Activated T-cell treated with anti-CD3 and anti-CD28 coated beads, Interleukin-2, amount 50 U/mL, for 48 hours (primary cell): ENCODE data around the gene CCDC57.
"Not testable (repeated sequence)": the region's sequence is repeated elsewhere in the genome, so short reads cannot be mapped to it uniquely, and the experiment has no call there.

Experiments
- DNase-seq, 2 experiments: peaks; one replicate each; pipeline ENCODE4 v3.0.0-alpha.2; 2020

CCDC57 gene, protein sequence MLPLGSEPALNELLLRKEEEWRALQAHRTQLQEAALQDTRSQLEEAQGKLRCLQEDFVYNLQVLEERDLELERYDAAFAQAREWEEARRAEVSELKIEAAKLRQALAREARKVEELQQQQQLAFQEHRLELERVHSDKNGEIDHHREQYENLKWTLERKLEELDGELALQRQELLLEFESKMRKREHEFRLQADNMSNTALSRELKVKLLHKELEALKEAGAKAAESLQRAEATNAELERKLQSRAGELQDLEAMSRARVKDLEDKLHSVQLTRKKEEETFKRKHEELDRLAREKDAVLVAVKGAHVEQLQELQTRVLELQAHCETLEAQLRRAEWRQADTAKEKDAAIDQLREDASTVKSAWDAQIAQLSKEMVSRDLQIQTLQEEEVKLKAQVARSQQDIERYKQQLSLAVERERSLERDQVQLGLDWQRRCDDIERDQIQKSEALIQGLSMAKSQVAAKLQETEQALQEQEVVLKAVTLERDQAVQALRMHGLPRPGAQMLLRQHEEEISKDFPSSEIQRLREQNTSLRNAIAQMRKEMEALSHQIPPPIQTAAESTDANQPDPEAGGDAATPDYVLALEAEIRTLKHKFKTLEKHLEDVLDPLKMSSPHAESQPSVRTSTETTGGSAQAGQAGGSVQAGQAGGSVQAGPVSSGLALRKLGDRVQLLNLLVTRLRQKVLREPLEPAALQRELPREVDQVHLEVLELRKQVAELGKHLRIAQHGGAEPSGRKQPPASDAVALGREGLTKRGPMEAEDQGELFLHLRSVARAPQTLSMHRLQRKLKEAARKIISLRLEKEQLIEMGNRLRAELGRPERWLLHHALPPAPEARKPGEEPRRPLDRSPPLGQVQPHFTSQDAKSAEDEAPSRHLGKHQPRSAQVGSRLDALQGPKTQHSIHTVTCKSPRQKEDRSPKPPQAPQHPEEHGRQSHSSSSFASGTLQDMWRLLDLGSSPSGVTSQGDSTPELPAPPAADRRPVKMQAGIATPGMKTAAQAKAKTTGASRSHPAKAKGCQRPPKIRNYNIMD

DNA sequence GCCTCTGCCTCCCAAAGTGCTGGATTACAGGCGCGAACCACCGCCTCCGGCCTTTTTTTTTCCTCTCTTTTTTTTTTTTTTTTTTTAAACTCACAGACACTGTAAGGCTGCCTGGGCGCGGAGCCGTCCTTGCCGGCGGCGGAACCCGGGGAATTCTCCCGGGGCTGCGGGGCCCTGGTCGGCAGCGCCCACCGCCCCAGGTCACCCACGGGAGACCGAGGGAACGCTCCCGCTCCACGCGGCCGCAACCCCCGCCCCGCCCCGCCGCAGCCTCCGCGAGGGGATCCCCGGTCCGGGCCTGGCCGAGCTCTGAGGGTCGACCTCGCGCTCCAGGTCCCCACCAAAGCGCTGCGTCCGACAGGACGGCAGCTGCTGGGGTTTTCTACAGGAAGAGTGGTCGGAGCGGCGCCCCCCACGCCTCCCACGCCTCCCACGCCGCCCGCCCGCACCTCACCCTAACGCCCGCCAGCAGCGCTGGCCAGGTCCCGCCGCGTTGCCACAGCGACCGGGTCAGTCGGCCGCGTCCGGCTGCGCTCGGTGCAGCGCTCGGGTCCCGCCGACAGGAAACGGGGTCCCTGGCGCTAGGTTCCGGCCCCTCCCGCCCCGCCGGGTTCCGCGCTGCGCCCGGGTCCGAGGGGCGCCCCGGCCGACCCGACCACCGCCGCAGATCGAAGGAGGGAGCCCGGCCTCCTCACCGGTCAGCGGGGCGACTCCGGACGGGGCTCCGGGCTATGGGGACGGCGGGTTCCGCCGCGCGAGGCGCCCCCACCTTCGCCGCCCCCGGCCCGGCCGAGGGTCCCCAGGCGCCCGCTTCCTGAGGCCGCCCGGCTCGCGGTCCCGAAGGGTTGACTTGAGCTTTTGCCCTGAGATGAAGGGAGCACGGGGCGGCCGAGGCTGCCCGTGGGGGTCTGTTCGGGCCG, at the start of gene CCDC57:
Gene CCDC57 (minus strand): TSS at position 512 of the 920 bp plus-strand sequence. CDS start 10,898 bp downstream, outside the sequence.
- DNase-seq: peak; percentile 82 to 87

DNA sequence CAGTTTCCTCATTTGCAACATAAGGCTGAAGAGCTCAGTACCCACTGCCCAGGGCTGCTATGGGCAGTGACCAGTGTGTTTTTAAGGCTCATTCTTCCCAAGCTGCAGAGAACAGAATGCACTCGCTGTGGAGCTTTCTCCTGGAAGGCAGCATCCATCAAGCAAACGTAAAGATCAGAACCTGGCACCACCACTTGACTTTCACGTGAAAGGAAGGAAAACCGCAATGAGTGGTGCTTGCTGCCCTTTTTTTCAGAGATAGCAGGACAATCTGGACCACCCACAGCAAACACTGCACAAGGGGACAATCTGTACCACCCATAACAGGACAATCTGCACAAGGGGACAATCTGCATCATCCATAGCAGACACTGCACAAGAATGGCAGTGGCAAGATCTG, 49.7 kb upstream of the CCDC57 start:
- no peak for DNase-seq

DNA sequence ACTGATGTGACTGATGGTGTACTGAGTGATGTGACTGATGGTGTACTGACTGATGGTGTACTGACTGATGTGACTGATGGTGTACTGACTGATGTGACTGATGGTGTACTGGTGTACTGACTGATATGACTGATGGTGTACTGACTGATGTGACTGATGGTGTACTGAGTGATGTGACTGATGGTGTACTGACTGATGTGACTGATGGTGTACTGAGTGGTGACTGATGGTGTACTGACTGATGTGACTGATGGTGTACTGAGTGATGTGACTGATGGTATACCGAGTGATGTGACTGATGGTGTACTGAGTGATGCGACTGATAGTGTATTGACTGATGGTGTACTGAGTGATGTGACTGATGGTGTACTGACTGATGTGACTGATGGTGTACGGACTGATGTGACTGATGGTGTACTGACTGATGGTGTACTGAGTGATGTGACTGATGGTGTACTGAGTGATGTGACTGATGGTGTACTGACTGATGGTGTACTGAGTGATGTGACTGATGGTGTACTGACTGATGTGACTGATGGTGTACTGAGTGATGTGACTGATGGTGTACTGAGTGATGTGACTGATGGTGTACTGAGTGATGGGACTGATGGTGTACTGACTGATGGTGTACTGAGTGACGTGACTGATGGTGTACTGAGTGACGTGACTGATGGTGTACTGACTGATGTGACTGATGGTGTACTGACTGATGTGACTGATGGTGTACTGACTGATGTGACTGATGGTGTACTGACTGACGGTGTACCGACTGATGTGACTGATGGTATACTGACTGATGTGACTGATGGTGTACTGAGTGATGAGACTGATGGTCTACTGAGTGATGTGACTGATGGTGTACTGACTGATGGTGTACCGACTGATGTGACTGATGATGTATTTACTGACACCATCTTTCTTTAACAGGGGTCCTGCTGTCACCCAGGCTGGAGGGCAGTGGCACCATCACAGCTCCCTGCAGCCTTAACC, 47.6 kb upstream of the CCDC57 start:
- not testable (repeated sequence) for DNase-seq

DNA sequence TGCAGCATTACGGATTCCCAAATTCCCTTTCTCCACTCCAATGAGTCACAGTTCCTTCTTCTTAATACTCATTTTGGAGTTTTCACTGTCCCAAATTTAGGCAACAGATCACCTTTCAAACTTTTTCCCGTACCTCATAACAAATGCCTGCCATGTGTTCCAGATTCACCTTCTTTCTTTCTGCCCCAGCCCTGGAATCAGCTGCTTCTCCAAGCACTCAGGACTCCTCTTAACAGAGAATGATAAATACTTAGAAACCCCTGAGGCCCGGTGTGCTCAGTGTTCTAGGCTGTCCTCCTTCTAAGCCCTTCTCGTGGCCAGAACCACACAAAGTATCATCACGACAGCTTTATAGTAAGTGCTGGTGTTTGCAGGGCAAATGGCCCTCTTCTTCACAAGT, 45.9 kb upstream of the CCDC57 start:
- DNase-seq: no peak

DNA sequence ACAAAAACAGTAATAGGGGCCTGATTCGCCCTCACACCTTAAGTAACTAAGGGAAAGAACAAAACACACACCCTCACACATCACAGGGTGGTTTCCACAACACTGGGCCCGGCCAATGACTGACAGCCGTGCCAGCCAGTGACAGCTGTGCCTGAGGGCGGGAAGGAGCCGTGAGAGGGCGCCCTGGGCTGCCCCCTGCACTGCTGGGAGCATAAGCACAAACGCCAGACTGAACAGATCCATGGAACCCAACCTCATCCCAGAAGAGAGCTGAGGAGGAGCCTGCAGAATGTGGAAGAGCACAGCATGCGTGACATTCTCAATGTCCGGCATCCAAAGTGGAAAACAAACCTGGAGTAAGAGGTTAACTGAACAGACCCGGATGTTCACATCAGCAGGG, 44.8 kb upstream of the CCDC57 start:
- DNase-seq: peak; percentile 79 to 80

DNA sequence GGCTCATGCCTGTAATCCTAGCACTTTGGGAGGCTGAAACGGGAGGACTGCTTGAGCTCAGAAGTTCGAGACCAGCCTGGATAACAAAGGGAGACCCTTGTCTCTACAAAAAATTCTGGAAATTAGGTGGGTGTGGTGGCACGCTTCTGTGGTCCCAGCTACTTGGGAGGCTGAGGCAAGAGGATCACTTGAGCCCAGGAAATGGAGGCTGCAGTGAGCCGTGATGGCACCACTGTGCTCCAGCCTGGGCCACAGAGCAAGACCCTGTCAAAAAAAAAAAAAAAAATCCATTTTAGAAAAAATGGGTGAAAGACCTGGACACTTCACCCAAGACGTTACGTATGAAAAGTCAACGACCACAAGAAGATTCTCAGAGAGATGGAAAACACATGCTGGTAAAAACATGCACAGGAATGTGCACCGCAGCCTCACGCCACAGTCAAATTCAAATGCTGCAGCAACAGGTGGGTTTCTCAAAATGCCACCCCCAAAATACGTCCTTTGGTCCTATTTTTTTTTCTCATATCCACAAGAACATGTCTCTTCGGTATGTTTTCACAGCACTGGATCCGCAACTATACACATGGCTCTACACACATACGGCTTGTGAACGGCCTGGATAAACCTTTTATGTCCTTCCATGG, 43.7 kb upstream of the CCDC57 start:
- DNase-seq: no peak

DNA sequence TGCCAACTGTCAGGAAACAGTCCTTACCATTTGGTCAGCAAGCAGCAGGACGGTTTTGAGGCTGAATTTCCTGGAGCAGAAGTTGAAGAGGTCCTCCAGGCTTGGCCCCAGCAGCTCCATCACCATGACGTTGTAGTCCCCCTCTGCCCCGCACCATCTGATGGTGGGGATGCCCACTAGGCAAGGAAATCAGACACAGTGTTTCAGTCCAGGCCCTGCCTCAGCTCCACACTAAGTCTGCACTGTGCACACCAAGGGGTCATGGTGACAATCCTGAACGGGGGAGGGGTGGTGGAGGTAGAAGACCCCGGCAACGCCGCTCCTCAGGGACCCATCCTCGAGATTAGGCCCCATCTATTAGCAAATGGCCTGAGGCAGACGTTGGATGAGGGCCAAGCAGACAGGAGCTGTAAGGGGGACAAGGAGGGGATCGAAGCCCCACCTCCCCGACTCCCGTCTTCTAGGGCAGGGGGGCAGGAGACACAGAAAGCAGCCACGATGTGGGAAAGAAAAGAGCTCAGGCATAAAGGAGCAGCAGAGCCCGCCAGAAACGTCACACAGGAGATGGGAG, 42.8 kb upstream of the CCDC57 start:
- DNase-seq: no peak

DNA sequence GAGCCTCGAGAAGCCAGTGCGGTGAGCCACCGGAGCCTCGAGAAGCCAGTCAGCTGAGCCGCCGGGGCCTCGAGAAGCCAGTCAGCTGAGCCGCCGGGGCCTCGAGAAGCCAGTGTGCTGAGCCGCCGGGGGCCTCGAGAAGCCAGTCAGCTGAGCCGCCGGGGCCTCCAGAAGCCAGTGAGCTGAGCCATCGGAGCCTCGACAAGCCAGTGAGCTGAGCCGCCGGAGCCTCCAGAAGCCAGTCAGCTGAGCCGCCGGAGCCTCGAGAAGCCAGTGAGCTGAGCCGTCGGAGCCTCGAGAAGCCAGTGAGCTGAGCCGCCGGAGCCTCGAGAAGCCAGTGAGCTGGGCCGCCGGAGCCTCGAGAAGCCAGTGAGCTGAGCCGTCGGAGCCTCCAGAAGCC, 42.1 kb upstream of the CCDC57 start:
- DNase-seq: not testable (repeated sequence)

DNA sequence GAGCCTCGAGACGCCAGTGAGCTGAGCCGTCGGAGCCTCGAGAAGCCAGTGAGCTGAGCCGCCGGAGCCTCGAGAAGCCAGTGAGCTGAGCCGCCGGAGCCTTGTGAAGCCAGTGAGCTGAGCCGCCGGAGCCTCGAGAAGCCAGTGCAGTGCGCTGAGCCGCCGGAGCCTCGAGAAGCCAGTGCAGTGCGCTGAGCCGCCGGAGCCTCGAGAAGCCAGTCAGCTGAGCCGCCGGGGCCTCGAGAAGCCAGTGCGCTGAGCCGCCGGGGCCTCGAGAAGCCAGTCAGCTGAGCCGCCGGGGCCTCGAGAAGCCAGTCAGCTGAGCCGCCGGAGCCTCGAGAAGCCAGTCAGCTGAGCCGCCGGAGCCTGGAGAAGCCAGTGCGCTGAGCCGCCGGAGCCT, 41.5 kb upstream of the CCDC57 start:
- not testable (repeated sequence) for DNase-seq

DNA sequence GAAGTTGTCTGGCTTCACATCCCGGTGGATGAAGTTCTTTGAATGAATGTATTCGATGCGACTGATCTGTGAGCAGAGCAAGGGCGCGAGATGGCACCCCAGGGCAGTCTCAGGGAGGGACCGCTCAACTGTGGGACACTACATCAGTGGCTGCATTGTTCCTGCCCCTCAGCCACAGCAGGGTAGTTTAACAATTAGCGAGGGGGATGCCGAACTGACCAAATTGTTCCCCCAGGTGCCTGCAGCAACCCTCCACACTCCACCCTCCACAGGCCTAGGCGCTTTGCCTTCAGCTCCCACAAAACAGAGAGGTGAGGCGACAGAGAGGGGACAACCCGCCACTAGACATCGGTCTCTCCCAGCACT, 40.5 kb upstream of the CCDC57 start:
- DNase-seq: no peak

DNA sequence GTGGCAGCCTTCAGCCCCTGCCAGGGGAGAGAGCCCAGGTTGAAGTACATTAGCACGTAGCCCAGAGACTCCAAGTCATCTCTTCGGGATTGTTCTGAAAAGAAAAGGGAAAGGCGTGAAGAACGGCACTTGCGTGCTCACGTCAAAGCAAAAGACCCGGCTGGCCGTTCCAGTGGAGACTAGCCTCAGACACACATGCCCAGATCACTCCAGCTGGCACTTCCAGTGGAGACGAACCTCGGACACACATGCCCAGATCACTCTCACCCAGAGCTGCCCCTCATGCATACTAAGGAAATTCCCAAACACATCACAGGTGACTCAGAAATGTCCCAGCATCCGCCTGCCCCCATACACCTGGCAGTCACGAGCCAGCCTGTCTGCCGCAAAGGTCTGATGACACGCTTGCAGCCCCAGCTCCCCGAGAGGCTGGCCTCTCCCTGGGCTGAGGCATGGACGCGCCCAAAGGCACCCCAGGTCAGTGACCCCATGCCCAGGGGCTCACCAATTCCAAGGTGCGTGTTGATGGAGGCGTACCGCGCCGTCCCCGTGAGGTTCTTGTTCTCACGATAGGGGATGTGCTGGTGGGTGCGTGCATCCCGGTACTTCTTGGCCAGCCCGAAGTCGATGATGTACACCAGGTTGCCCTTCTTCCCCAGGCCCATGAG, 40.0 kb upstream of the CCDC57 start:
- DNase-seq: no peak

DNA sequence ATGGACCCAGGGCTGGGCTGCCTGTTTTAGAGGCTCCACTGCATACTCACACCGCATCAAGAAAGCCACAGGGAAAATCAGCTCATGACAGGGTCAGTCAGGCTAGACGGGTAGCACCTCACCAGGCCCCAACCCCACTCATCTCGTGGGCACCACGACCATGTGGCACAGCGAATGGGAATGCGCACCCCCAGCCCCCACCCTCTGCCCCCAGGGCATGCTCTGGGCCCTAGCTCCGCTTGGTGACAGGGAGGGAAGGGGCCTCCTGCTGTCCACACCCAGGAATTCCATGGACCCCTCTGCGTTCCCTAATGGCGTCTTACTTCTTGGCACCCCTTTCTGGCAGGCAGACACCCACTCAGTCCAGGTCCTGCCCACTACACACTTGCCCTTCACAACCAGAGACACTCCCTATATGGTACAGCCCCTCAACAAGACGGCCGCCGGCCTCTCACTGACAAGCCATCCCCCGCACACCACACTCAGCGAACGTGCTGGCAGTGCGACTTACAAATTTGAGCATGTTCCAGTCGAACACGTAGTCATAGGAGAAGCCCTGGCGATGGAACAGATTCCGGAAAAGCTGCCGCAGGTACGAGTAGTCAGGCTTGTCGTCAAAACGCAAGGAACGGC, 38.3 kb upstream of the CCDC57 start:
- DNase-seq: no peak

DNA sequence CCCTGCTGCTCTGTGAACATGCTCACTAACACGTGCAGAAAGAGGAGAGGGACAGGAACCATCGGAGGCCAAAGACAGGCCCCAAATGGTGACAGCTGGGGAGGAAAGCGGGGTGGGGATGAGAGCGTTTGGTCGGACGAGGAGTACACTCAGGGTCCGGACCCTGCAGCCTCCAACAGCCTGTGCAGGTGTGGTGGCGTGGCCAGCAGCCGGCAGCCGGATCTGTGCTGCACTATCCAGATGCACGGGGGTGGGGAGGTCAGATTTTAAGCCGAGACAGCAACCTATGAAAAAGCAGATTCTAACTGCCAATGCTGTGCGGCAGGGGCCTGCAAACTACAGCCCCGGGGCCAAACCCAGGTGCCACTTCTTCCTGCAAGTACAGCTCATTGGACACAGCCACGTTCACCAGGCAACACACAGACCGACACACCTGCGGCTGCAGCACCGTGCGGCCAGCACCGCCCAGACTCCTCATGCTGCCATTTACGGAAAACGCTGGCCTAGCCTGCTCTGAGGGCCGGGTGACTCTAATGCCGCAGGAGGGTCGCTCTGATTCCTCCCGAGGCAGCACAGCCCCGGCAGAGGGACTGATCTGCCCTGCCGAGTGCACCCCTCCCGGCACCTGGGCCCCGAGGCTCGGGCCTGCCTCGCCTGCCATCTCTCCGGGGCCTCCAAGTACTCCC, 37.4 kb upstream of the CCDC57 start:
- DNase-seq: no peak

DNA sequence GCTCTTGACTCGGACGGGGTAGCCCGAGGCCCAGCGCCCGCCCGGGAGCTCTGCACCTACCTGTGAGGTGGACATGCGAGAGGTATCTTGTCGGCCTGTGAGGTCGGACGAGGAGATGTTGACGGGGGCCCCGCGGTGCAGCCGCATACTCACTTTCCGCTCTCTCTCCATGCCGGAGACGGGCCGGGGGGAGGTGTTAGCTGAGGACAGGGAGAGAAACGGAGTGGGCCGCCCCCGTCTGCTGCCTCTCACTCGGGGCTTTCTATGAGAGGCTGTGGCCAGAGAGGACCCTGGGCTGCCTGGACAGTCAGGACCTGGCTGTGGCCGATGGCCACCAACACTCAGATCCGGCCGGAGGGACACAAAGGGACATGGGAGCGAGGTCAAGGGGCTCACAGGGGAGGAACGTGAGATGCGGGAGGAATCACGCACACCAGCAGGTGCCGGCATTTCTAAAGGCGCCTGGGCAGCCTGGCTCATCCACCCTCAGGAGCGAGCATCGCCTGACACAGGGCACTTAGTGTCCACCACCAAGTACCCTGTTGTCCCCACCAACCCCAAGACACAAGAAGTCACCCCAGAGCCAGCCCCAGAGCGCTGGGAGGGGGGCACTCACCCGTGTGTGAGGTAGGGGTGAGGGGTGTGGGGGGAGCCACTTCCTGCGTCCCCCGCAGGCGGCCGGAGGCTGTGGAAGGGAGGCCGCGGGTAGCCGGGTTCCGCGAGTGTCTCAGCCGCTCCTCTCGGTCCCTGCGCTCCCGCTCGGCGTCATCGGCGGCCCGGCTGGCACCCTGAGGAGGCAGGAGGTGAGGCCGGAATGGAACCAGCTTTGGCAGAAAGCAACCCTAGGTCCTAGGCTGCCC, 36.4 kb upstream of the CCDC57 start:
- no peak for DNase-seq

DNA sequence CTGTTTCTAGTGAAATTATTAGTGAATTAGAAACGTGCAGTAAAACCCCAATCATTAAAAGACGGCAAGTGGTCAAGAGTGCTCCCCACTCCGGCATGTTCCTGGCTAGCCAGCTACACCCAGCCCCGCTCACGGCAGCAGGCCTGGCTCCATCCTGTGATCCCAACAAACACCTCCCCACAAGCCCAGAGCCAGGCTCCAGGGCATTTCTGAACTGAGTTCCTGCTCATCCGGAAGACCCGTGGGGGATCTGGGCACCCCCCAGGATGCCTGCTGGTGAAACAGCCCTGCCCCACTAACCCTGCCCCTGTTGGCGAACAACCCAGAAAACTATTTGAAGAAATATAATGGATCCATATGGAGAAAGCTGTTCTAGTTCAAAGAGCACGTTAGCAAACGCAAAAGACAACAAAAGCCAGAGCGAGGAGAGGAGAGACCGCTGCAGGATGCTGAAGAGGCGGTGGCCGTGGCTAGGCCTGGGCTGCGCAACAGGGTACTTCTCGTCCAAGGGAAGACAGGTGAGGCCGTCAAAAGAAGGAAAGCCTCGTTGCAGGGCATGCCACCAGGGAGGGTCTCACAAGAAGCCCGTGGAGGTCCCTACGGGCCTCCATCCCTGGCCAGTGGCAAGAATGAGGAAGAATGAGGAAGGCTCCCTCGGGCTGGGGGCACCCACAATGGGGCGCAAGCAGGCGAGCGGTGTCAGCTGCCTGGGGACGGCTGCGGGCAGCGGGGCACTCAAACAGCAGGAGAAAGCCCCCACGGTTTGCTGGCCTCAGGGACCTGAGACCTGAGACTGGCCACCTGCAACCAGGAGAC, 35.4 kb upstream of the CCDC57 start:
- no peak for DNase-seq

DNA sequence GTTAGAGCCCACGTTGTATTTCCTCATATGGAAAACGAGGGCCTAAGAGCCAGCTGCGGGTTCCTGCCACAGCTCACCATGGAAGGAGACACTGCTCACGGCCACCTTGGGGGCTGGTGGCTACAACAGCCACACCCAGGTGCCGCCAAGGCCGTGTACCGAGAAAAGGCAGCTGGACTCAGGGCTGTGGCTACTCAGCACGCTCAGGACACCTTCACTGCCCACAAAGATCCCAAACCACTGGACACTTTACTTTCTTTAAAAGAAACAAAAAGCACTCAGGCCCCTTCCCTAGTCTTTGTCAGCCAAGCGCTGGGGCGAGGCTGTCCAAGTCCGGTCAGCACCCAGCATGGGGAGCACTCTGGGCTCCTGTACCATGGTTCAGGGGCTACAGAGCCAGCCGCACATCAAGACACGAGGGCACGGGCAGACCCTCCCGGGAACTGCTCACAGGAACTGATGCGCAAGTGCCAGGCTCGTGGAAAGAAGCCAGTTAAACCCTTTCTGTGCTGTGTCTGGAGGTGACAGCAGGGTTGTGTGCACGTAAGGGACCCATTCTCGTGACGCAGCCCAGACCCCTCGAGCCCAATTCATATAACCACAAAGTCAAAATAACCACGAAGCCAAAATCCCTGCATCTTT, 34.7 kb upstream of the CCDC57 start:
- no peak for DNase-seq
